Stomach smooth muscle (tissue), 2 donors: ENCODE data around the gene LSM2.

Experiments
- H3K27ac ChIP-seq: one replicate; pipeline ENCODE4 v1.7.0; 2013; ENCODE audit warnings: mild to moderate bottlenecking, low read length, inconsistent platforms
- H3K27me3 ChIP-seq, 2 donors: one replicate each; pipeline ENCODE4 v1.7.0; 2013; ENCODE audit warnings: low read length in 2 of 2; ENCODE audit not compliant: insufficient read depth in 2 of 2, control insufficient read depth in 1 of 2
- H3K36me3 ChIP-seq, 2 donors: one replicate each; pipeline ENCODE4 v1.7.0; 2013; ENCODE audit warnings: low read length in 2 of 2; ENCODE audit not compliant: control insufficient read depth in 2 of 2, insufficient read depth in 2 of 2
- H3K4me1 ChIP-seq: one replicate; pipeline ENCODE4 v1.7.0; 2013; ENCODE audit warnings: low read length; ENCODE audit not compliant: control insufficient read depth, insufficient read depth
- H3K4me3 ChIP-seq, 2 donors: one replicate each; pipeline ENCODE4 v1.7.0; 2013; ENCODE audit warnings: low read length in 2 of 2
- H3K9ac ChIP-seq, 2 donors: one replicate each; pipeline ENCODE4 v1.7.0; 2013; ENCODE audit warnings: low read length in 2 of 2, mild to moderate bottlenecking in 1 of 2
- H3K9me3 ChIP-seq, 2 donors: one replicate each; pipeline ENCODE4 v1.7.0; 2013; ENCODE audit warnings: low read length in 2 of 2; ENCODE audit not compliant: control insufficient read depth in 2 of 2
- donor health status: healthy.
- donor health status: Pancreatic carcinoma.

LSM2 gene

GRCh38 chr6:31782126-31782855 is 24.5 kb downstream of the LSM2 start:
- Histone ChIP-seq H3K4me3 (no peak overlapping the region), H3K27me3 (no peaks in the 10 kb centered on the region), H3K36me3 (peaks cover 44 to 48% of the 10 kb centered on the region in 2 donors), H3K4me1 (peaks cover under 1% of the 10 kb centered on the region), H3K27ac (no peak overlapping the region), H3K9me3 (no peaks in the 10 kb centered on the region), H3K9ac (no peak overlapping the region)

DNA sequence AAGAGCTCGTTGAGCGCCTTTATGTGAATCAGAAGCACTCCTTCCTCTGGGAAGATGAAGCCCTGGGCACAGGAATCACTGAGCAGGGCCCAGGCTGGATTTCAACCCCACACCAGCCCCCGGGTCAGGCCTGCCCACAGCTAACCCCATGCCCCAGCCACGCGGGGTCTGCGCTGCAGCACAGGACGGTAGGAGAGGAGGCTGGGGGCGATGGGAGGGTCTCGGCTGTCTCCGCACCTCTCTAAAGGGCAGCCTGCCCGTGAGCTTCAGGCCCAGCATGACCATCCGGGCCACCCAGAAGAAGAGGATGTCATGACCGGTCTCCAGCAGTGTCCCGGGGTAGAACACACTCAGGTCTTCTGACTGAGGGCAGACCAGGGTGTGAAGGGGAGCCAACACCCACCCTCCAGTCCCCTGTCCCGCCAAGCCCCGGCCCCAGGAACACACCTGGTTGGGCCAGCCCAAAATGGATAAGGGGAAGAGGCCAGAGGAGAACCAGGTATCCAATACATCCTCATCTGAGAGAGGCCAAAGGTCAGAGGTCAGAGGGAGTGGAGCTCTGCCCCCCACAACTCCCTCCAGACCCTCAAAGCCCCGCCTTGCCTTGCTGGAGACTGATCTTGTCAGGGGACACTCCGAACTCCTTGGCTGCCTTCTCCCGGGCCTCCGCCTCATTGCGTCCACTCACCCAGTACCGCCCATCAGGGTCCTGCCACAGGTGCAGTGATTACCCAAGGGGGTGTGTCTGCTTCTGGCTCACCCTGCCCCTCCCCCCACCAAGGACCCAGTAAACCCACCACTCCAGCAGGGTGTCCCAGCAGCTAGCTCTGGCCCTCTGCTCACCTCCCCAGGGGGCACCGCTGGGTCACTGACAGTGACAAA is 25.3 kb downstream of the LSM2 start:
- H3K9ac ChIP-seq: no peak overlapping the region
- no peaks in the 10 kb centered on the region for H3K27me3 ChIP-seq
- no peak overlapping the region for H3K27ac ChIP-seq
- peaks cover 8% of the 10 kb centered on the region for H3K4me1 ChIP-seq
- H3K36me3 ChIP-seq: peaks cover 44 to 48% of the 10 kb centered on the region in 2 donors
- no peaks in the 10 kb centered on the region for H3K9me3 ChIP-seq
- H3K4me3 ChIP-seq: no peak overlapping the region

- H3K9me3 ChIP-seq: no peaks in the 10 kb centered on the region
- peaks cover 9% of the 10 kb centered on the region for H3K4me1 ChIP-seq
- H3K27me3 ChIP-seq: no peaks in the 10 kb centered on the region
- H3K36me3 ChIP-seq: peaks cover 44 to 47% of the 10 kb centered on the region in 2 donors
- H3K9ac ChIP-seq: no peak overlapping the region
- H3K4me3 ChIP-seq: no peak overlapping the region
- H3K27ac ChIP-seq: no peak overlapping the region
Observed at GRCh38 chr6:31780507-31781243, 26.1 kb downstream of the LSM2 start.

DNA sequence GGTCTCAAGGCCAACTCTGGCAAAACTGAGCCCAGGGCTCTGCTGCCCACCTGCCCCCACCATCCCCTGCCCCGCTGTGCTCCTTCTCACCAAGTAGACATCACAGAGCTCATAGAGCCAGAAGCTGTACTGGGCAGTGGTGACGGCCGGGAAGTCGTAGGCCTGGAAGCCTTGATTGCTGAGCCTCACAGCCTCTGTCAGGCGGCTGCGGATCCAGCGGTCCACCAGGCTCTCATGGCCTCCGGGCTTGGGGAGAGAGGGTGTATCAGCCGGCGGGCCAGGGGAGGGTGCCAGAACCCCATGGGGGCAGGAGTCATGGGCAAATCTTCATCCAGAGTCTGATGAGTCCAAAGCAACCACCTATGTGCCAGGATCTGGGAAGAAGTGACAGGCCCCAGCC is 26.9 kb downstream of the LSM2 start:
- Histone ChIP-seq H3K4me1 (peaks cover 9% of the 10 kb centered on the region), H3K27me3 (no peaks in the 10 kb centered on the region), H3K36me3 (peaks cover 37 to 40% of the 10 kb centered on the region in 2 donors)

DNA sequence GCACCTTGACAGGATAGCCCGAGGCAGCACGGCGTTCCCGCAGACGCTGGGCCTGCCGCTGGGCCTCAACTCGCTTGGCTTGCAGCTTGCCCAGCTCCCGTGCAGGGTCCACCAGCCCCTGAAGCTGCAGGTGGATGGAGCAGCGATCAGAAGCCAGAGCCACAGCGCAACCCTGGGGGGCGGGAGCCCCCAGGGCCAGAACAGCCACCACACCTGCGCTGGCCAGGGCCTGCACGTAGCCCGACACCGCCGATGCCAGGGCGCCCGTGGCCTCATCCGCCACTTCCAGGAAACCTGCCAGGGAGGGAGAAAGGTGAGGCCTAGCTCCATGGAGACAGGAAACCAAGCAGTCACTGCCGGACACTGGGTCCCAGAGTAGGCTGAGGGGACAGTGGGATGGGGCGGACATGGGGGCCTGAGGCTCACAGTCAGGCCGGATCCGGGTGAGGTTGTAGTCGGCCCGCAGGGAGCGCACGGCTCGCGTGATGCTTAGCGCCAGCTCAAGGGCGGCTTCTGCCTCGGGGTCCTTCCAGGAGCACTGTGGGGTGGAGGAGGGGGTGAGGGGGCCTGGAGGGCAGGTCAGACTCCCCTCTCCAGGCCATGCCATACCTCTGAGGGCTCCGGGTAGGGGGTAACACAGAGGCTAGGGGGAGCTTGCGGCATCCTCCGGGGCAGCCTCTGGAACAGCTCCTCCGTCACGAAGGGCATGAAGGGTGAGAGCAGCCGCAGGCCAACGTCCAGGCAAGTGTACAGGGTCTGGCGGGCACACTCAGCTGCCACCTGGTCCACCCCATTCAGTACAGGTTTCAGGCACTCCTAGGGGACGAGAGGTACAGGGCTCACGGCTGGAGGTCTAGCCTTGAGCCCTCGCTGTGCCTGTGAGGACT is 27.5 kb downstream of the LSM2 start:
- no peak overlapping the region for H3K9ac ChIP-seq
- no peaks in the 10 kb centered on the region for H3K27me3 ChIP-seq
- H3K4me3 ChIP-seq: no peak overlapping the region
- peaks cover 31 to 33% of the 10 kb centered on the region in 2 donors for H3K36me3 ChIP-seq
- H3K9me3 ChIP-seq: no peaks in the 10 kb centered on the region
- no peak overlapping the region for H3K27ac ChIP-seq
- H3K4me1 ChIP-seq: peaks cover 9% of the 10 kb centered on the region

More for the DNA sequence above, 26.9 kb downstream of the LSM2 start:
- Histone ChIP-seq H3K9ac (no peak overlapping the region), H3K27ac (no peak overlapping the region), H3K9me3 (no peaks in the 10 kb centered on the region), H3K4me3 (no peak overlapping the region)

DNA sequence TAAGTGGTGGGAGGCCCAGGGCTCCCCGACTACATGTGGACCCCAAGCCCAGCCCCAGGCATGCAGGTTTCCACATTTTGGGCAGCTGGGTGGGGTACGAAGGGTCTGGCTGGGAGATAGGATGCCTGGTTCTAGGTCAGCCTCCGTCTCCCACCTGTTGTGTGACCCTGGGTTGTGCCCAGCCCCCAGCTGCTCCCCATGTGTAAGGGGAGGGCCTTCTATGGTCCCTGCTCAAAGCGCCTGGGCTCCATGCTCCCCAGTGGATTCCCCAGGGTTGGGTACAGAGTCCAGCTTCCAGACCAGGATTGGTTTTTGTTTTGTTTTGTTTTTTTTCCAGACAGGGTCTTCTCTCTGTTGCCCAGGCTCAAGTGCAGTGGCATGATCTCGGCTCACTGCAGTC is 28.6 kb downstream of the LSM2 start:
- H3K9ac ChIP-seq: no peak overlapping the region
- H3K27ac ChIP-seq: no peak overlapping the region
- no peaks in the 10 kb centered on the region for H3K27me3 ChIP-seq
- no peak overlapping the region for H3K4me3 ChIP-seq
- H3K9me3 ChIP-seq: no peaks in the 10 kb centered on the region
- peaks cover 9% of the 10 kb centered on the region for H3K4me1 ChIP-seq
- peaks cover 28% of the 10 kb centered on the region in 2 donors for H3K36me3 ChIP-seq

GRCh38 chr6:31777667-31778050 is 29.1 kb downstream of the LSM2 start:
- H3K9ac ChIP-seq: no peak overlapping the region
- H3K36me3 ChIP-seq: peaks cover 23 to 25% of the 10 kb centered on the region in 2 donors
- H3K9me3 ChIP-seq: no peaks in the 10 kb centered on the region
- H3K27me3 ChIP-seq: no peaks in the 10 kb centered on the region
- peaks cover 9% of the 10 kb centered on the region for H3K4me1 ChIP-seq
- H3K4me3 ChIP-seq: no peak overlapping the region
- H3K27ac ChIP-seq: no peak overlapping the region

DNA sequence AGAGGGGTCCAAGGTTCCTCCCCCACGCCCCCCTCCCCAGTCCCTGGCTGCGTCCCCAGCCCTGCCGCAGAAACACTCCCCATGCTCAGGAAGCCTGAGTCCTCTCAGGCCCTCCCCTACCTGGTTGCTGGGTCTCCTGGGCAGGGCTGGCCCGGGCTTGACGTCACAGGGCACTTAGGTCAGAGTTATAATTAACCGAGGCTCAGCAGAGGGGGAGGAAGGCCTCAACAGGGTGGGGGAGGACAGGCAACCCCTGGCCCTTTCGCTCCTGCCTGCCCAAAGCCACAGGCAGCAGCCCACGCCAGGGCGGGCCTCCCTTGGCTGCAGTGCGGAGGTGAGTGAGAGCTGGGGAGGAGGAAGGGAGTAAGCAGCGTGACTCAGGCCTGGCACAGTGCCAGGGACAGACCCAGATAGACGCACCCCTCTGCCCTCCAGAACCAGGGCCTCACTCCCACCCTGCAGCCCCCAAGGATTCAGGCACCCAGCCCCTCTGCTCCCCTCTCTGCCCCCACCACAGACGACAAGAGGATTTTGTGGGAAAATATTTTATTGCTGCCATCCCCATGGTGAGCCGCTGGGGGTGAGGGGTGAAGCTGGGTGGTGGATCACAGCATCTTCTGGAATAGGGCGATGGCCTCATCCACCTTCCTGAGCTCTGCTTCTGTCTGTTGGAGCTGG is 29.6 kb downstream of the LSM2 start, which contains the start of gene VWA7:
Gene VWA7 (minus strand): TSS at position 340 of the 678 bp plus-strand sequence. CDS start 549 bp downstream, outside the sequence.
- H3K36me3 ChIP-seq: peaks cover 19 to 21% of the 10 kb centered on the region in 2 donors
- H3K9me3 ChIP-seq: no peaks in the 10 kb centered on the region
- no peak within 1 kb of the TSS for H3K27ac ChIP-seq
- peak within 1 kb of the TSS in 1 of 2 donors; percentile 36 for H3K9ac ChIP-seq
- no peak within 1 kb of the TSS for H3K4me3 ChIP-seq
- H3K27me3 ChIP-seq: no peaks in the 10 kb centered on the region
- peaks cover 9% of the 10 kb centered on the region for H3K4me1 ChIP-seq

DNA sequence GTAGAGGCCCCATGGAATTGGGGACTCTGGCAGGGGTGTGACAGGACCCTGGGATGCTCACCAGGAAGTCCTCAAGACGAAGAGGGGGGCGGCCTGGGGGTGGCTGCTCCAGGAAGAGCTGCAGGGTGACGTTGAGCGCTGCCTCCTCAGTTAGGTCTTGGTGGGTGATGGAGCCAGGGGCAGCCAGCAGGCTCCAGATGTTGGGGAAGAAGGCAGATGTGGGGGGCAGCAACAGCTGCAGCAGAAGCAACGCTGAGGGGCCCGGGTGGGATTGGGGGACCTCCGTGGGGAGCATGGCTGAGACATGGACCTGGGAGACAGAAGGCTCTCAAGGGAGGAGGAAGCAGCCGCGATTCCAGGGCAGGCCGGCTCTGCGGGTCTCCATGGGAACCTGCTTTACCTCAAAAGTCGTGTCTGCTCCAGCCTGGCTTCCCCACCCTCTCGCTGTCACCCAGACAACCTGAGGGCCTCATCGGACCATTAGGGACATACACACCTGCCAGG is 30.2 kb downstream of the LSM2 start:
- peak overlapping the region in 1 of 2 donors; percentile 36 for H3K9ac ChIP-seq
- H3K27ac ChIP-seq: no peak overlapping the region
- no peaks in the 10 kb centered on the region for H3K27me3 ChIP-seq
- H3K4me3 ChIP-seq: no peak overlapping the region
- peaks cover 15 to 17% of the 10 kb centered on the region in 2 donors for H3K36me3 ChIP-seq
- H3K9me3 ChIP-seq: no peaks in the 10 kb centered on the region
- peaks cover 9% of the 10 kb centered on the region for H3K4me1 ChIP-seq
